WI38 (cell line): Measurements from ENCODE around the gene CXXC5.

Source experiments
- H3K4me3 ChIP-seq: 2 replicates; pipeline ENCODE4 v1.5.1; 2011; ENCODE audit warnings: low read depth, mild to moderate bottlenecking, control low read depth, low read length
- CTCF ChIP-seq: IDR thresholded peaks from 2 replicates; pipeline ENCODE4 v1.5.1; 2012; ENCODE audit warnings: low read depth, mild to moderate bottlenecking, control low read depth, low read length

Gene CXXC5

GRCh38 chr5:139659695-139660101, 11.5 kb downstream of the CXXC5 start:
- peak overlapping the region; percentile 57 for H3K4me3 ChIP-seq
- TF ChIP-seq CTCF, result no peak

- TF ChIP-seq CTCF, result no peak
Measured at GRCh38 chr5:139660105-139660922, 12.2 kb downstream of the CXXC5 start.

GRCh38 chr5:139660923-139661814, 13.0 kb downstream of the CXXC5 start:
- H3K4me3 ChIP-seq, result no peak overlapping the region
- TF ChIP-seq CTCF, result no peak

More at GRCh38 chr5:139660105-139660922, 12.2 kb downstream of the CXXC5 start:
- H3K4me3 ChIP-seq, result peak overlapping the region; percentile 57

- H3K4me3 ChIP-seq, result no peak overlapping the region
- TF ChIP-seq CTCF, result no peak
Measured at GRCh38 chr5:139662617-139663016, 14.5 kb downstream of the CXXC5 start.

- no peak for TF ChIP-seq CTCF
- no peak overlapping the region for H3K4me3 ChIP-seq
Measured at GRCh38 chr5:139663207-139664085, 15.3 kb downstream of the CXXC5 start.

GRCh38 chr5:139664086-139664693, 16.0 kb downstream of the CXXC5 start:
- no peak overlapping the region for H3K4me3 ChIP-seq
- no peak for TF ChIP-seq CTCF
